ENCODE data around the gene GIPR. TPM values are rescaled to one million over a fixed set of nuclear protein-coding genes. Genes with fewer than 3 reads are reported as not detected.

GIPR gene
- total and polyA plus RNA-seq, 2 experiments from 2014 or later, result 0.42 to 1.2 TPM

DNA sequence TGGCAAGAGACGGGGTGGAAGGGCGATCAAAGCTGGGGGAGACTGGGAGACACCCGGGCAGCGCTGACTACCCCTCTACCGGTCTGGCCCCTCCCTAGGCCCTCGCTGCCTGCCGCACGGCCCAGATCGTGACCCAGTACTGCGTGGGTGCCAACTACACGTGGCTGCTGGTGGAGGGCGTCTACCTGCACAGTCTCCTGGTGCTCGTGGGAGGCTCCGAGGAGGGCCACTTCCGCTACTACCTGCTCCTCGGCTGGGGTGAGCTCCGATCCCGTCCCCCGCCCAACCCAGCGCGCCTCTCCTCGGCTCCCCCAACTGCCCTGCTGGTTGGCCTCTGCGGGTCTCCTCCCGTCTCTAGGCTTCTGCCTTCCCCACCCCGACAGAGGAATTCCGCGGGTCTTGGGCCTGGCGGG lies 8.8 kb downstream of the GIPR start:
- peak; percentile 87 for DNase-seq (ENCODE audit: low spot score)
- no peak overlapping the region for H3K27ac ChIP-seq (ENCODE audit: low read depth)
- Mint-ChIP-seq H3K4me1 (peaks cover 9% of the 10 kb centered on the region), H3K4me3 (peak overlapping the region; percentile 87), H3K36me3 (ENCODE audit: low read depth) (no peaks in the 10 kb centered on the region), H3K27ac (no peak overlapping the region), H3K9me3 (no peaks in the 10 kb centered on the region; the same call in 2 of the 3 replicates), H3K27me3 (ENCODE audit: insufficient read depth, low read depth, poor library complexity) (peaks cover 36% of the 10 kb centered on the region)
- H2AFZ ChIP-seq, result peak overlapping the region; percentile 99
- TF ChIP-seq, protein P1, sequence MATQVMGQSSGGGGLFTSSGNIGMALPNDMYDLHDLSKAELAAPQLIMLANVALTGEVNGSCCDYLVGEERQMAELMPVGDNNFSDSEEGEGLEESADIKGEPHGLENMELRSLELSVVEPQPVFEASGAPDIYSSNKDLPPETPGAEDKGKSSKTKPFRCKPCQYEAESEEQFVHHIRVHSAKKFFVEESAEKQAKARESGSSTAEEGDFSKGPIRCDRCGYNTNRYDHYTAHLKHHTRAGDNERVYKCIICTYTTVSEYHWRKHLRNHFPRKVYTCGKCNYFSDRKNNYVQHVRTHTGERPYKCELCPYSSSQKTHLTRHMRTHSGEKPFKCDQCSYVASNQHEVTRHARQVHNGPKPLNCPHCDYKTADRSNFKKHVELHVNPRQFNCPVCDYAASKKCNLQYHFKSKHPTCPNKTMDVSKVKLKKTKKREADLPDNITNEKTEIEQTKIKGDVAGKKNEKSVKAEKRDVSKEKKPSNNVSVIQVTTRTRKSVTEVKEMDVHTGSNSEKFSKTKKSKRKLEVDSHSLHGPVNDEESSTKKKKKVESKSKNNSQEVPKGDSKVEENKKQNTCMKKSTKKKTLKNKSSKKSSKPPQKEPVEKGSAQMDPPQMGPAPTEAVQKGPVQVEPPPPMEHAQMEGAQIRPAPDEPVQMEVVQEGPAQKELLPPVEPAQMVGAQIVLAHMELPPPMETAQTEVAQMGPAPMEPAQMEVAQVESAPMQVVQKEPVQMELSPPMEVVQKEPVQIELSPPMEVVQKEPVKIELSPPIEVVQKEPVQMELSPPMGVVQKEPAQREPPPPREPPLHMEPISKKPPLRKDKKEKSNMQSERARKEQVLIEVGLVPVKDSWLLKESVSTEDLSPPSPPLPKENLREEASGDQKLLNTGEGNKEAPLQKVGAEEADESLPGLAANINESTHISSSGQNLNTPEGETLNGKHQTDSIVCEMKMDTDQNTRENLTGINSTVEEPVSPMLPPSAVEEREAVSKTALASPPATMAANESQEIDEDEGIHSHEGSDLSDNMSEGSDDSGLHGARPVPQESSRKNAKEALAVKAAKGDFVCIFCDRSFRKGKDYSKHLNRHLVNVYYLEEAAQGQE (IDR thresholded peaks at IDR 0.05; ENCODE audit: unreplicated experiment), result no peak
- TF ChIP-seq POLR2AphosphoS5 (IDR thresholded peaks at IDR 0.05; ENCODE audit: low read depth), result peak; percentile 44
- peak overlapping the region; percentile 71 for H3K4me3 ChIP-seq
- H3K4me2 ChIP-seq, result peak overlapping the region; percentile 95
- peaks cover 23% of the 10 kb centered on the region for H3K27me3 ChIP-seq (ENCODE audit: insufficient read depth)
- peaks cover 6% of the 10 kb centered on the region; the same call in 1 of the 2 replicates for H3K4me1 ChIP-seq (ENCODE audit: insufficient read depth)
- H4K20me1 ChIP-seq (replicated peaks; ENCODE audit: insufficient read depth), result no peaks in the 10 kb centered on the region; the same call in 1 of the 2 replicates
- ATAC-seq, result peak; percentile 65
- no peaks in the 10 kb centered on the region for H3K79me2 ChIP-seq (replicated peaks; ENCODE audit: insufficient read depth)
- peaks cover 20% of the 10 kb centered on the region for H3F3A ChIP-seq (replicated peaks; ENCODE audit: low read depth)
- H3K36me3 ChIP-seq (ENCODE audit: insufficient read depth), result no peaks in the 10 kb centered on the region
- H3K9me2 ChIP-seq (ENCODE audit: insufficient read depth), result no peaks in the 10 kb centered on the region

DNA sequence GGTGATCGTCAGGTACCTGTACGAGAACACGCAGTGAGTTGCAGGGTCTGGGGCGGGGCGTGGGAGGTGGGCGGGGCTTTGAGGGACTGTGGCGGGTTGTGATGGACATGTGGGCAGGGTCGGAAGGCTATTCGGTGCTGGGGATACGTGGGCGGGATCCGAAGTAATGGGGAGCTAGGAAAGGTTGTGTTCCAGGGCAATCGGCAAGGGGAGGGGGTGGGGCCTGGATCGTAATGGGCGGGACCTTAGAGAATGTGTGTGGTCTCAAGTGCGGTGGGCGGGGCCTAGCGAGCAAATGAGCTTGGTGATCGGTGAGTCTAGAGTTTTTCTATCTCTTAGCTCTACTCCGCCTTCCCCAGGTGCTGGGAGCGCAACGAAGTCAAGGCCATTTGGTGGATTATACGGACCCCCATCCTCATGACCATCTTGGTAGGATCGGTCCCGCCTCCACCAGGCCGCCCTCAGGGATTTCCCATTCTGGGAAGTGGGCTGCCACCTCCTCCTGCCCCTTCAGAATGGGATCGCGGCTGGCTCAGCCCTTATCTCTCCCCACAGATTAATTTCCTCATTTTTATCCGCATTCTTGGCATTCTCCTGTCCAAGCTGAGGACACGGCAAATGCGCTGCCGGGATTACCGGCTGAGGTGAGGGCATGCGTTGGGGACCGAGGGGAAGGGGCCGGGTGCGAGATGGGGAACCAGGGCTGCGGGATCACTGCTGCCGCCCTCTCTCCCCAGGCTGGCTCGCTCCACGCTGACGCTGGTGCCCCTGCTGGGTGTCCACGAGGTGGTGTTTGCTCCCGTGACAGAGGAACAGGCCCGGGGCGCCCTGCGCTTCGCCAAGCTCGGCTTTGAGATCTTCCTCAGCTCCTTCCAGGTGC lies 9.6 kb downstream of the GIPR start:
- peaks cover 24% of the 10 kb centered on the region for H3F3A ChIP-seq (replicated peaks; ENCODE audit: low read depth)
- H3K27me3 ChIP-seq (ENCODE audit: insufficient read depth), result peaks cover 21% of the 10 kb centered on the region
- H3K27ac ChIP-seq (ENCODE audit: low read depth), result peak overlapping the region; percentile 14; the same call in 1 of the 2 replicates
- H3K79me2 ChIP-seq (replicated peaks; ENCODE audit: insufficient read depth), result no peaks in the 10 kb centered on the region
- no peaks in the 10 kb centered on the region for H3K36me3 ChIP-seq (ENCODE audit: insufficient read depth)
- H2AFZ ChIP-seq, result peak overlapping the region; percentile 77
- Mint-ChIP-seq H3K9me3 (no peaks in the 10 kb centered on the region; the same call in 2 of the 3 replicates), H3K27ac (peak overlapping the region; percentile 82), H3K4me1 (peaks cover 12% of the 10 kb centered on the region), H3K27me3 (ENCODE audit: insufficient read depth, low read depth, poor library complexity) (peaks cover 37% of the 10 kb centered on the region), H3K36me3 (ENCODE audit: low read depth) (no peaks in the 10 kb centered on the region), H3K4me3 (peak overlapping the region; percentile 87)
- H3K4me2 ChIP-seq, result peak overlapping the region; percentile 87
- peaks cover 8% of the 10 kb centered on the region; the same call in 1 of the 2 replicates for H3K4me1 ChIP-seq (ENCODE audit: insufficient read depth)
- ATAC-seq, result peak; percentile 79
- DNase-seq (ENCODE audit: low spot score), result peak; percentile 100
- H3K9me2 ChIP-seq (ENCODE audit: insufficient read depth), result no peaks in the 10 kb centered on the region
- peak overlapping the region; percentile 78 for H3K4me3 ChIP-seq
- H4K20me1 ChIP-seq (replicated peaks; ENCODE audit: insufficient read depth), result peaks cover 4% of the 10 kb centered on the region; the same call in 1 of the 2 replicates
- TF ChIP-seq EZH2phosphoT487 (IDR thresholded peaks at IDR 0.05; ENCODE audit: unreplicated experiment) (no peak), STAT1 (IDR thresholded peaks at IDR 0.05; ENCODE audit: unreplicated experiment) (no peak), POLR2AphosphoS5 (IDR thresholded peaks at IDR 0.05; ENCODE audit: low read depth) (peak; percentile 47; the same call in 1 of the 2 replicates), ZNF331 (CRISPR knock-in tag; IDR thresholded peaks at IDR 0.05; ENCODE audit: low read depth) (no peak)
- TF ChIP-seq, protein P2, sequence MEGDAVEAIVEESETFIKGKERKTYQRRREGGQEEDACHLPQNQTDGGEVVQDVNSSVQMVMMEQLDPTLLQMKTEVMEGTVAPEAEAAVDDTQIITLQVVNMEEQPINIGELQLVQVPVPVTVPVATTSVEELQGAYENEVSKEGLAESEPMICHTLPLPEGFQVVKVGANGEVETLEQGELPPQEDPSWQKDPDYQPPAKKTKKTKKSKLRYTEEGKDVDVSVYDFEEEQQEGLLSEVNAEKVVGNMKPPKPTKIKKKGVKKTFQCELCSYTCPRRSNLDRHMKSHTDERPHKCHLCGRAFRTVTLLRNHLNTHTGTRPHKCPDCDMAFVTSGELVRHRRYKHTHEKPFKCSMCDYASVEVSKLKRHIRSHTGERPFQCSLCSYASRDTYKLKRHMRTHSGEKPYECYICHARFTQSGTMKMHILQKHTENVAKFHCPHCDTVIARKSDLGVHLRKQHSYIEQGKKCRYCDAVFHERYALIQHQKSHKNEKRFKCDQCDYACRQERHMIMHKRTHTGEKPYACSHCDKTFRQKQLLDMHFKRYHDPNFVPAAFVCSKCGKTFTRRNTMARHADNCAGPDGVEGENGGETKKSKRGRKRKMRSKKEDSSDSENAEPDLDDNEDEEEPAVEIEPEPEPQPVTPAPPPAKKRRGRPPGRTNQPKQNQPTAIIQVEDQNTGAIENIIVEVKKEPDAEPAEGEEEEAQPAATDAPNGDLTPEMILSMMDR (conservative IDR thresholded peaks at IDR 0.05; ENCODE audit: low read depth in 2 of 2), result peak; percentile 20 to 24; a peak in 2 of 4 replicates
- TF ChIP-seq, protein P3, sequence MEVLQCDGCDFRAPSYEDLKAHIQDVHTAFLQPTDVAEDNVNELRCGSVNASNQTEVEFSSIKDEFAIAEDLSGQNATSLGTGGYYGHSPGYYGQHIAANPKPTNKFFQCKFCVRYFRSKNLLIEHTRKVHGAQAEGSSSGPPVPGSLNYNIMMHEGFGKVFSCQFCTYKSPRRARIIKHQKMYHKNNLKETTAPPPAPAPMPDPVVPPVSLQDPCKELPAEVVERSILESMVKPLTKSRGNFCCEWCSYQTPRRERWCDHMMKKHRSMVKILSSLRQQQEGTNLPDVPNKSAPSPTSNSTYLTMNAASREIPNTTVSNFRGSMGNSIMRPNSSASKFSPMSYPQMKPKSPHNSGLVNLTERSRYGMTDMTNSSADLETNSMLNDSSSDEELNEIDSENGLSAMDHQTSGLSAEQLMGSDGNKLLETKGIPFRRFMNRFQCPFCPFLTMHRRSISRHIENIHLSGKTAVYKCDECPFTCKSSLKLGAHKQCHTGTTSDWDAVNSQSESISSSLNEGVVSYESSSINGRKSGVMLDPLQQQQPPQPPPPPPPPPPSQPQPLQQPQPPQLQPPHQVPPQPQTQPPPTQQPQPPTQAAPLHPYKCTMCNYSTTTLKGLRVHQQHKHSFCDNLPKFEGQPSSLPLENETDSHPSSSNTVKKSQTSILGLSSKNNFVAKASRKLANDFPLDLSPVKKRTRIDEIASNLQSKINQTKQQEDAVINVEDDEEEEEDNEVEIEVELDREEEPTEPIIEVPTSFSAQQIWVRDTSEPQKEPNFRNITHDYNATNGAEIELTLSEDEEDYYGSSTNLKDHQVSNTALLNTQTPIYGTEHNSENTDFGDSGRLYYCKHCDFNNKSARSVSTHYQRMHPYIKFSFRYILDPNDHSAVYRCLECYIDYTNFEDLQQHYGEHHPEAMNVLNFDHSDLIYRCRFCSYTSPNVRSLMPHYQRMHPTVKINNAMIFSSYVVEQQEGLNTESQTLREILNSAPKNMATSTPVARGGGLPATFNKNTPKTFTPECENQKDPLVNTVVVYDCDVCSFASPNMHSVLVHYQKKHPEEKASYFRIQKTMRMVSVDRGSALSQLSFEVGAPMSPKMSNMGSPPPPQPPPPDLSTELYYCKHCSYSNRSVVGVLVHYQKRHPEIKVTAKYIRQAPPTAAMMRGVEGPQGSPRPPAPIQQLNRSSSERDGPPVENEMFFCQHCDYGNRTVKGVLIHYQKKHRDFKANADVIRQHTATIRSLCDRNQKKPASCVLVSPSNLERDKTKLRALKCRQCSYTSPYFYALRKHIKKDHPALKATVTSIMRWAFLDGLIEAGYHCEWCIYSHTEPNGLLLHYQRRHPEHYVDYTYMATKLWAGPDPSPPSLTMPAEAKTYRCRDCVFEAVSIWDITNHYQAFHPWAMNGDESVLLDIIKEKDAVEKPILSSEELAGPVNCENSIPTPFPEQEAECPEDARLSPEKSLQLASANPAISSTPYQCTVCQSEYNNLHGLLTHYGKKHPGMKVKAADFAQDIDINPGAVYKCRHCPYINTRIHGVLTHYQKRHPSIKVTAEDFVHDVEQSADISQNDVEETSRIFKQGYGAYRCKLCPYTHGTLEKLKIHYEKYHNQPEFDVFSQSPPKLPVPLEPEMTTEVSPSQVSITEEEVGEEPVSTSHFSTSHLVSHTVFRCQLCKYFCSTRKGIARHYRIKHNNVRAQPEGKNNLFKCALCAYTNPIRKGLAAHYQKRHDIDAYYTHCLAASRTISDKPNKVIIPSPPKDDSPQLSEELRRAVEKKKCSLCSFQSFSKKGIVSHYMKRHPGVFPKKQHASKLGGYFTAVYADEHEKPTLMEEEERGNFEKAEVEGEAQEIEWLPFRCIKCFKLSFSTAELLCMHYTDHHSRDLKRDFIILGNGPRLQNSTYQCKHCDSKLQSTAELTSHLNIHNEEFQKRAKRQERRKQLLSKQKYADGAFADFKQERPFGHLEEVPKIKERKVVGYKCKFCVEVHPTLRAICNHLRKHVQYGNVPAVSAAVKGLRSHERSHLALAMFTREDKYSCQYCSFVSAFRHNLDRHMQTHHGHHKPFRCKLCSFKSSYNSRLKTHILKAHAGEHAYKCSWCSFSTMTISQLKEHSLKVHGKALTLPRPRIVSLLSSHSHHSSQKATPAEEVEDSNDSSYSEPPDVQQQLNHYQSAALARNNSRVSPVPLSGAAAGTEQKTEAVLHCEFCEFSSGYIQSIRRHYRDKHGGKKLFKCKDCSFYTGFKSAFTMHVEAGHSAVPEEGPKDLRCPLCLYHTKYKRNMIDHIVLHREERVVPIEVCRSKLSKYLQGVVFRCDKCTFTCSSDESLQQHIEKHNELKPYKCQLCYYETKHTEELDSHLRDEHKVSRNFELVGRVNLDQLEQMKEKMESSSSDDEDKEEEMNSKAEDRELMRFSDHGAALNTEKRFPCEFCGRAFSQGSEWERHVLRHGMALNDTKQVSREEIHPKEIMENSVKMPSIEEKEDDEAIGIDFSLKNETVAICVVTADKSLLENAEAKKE (CRISPR knock-in tag; IDR thresholded peaks at IDR 0.05), result no peak

Data from GM23338 (cell line).